Heart left ventricle (tissue), 13 donors: ENCODE results near the gene PDIK1L.

Experiments used
- POLR2A ChIP-seq, 2 donors: fragments of 450-650 bp; IDR thresholded peaks; one replicate each; pipeline ENCODE4 v1.6.1; 2017; ENCODE audit warnings: antibody characterized with exemption in 2 of 2, mild to moderate bottlenecking in 2 of 2, moderate library complexity in 2 of 2
- TF ChIP-seq, protein P1 (sequence below), 12 donors: fragments of 200-600 bp; sonication (generic) in 4 of 12; IDR thresholded peaks; one replicate each; pipeline versions ENCODE4 v1.5.0 to v1.8.0; 2018 to 2022; ENCODE audit warnings: antibody characterized with exemption in 12 of 12, mild to moderate bottlenecking in 5 of 12
- donor health status: ischemic (EF 13 %, LVEDD 7.1; RV severe dilation, severe dysfunction).
- donor health status: DM: no; HTN: yes; CAD: no.
- donor health status: DM: no; HTN: no; CAD: no.
- donor health status: ischemic (EF 25% LVEDD 6.9; RV normal size, moderate dysfunction).
- donor health status: ischemic (EF 25% LVEDD 5.7; RV mildly dilated, moderate dysfunction).
- donor health status: ischemic (EF 35%, LVEDD 5.7; RV mildly dilated, moderate dysfunction).
- donor health status: nonischemic (EF 11% LVEDD 7.7; RV severe dilation, severe dysfunction).
- donor health status: DM: yes; HTN: yes; CAD: no.
- donor health status: PGD.
- donor health status: ischemic (EF 29% LVEDD 5.4; RV normal size, mild dysfunction).
- donor health status: nonischemic (EF 23%, LVEDD 6.1; RV moderate dilation, normal function).

DNA sequence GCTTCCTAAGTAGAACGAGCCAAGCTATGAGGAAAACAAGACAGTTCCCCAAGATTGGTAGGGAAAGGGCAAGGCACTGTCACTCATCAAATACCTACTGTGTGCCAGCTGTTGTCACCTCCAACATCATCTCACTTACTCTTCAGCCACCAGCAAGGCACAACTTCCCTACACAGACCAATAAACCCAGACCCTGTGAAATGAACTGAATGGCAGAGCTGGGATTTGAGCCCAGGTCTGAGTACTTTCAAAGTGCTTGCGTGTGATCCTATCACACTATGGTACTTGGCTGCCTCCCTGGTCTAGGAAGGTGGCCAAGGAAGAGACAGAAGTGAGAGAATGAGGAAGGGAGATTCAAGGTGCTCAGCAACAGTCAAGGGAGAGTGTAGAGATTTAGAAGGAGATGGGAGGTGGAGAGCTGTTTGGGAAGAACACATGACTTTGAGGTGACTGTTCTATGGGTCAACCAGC, 27.5 kb upstream of the PDIK1L start:
- TF ChIP-seq, protein P1, sequence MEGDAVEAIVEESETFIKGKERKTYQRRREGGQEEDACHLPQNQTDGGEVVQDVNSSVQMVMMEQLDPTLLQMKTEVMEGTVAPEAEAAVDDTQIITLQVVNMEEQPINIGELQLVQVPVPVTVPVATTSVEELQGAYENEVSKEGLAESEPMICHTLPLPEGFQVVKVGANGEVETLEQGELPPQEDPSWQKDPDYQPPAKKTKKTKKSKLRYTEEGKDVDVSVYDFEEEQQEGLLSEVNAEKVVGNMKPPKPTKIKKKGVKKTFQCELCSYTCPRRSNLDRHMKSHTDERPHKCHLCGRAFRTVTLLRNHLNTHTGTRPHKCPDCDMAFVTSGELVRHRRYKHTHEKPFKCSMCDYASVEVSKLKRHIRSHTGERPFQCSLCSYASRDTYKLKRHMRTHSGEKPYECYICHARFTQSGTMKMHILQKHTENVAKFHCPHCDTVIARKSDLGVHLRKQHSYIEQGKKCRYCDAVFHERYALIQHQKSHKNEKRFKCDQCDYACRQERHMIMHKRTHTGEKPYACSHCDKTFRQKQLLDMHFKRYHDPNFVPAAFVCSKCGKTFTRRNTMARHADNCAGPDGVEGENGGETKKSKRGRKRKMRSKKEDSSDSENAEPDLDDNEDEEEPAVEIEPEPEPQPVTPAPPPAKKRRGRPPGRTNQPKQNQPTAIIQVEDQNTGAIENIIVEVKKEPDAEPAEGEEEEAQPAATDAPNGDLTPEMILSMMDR (IDR thresholded peaks at IDR 0.05): no peak
- no peak for TF ChIP-seq POLR2A (IDR thresholded peaks at IDR 0.05)
